ENCODE data around the gene FGF2.

FGF2 gene

DNA sequence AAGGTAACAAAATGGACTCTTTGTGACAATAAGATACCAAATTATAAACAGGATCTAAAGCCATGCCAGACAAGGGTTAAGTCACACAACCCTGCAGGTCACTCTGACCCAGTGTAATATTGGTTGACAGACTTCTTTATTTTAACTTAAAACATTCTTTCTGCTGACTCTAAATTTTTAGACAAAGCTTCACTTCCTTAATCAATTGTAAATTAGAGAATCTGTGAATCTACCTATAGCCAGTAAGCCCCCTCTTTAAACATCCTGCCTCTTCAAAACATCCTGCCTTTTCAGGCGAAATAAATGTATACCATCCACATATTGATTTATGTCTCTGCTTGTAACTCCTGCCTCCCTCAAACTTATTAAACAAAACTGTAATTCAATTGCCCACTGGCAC is 81.6 kb downstream of the FGF2 start:
- H3K27ac ChIP-seq (replicated peaks) = no peak overlapping the region
- no peak for DNase-seq (ENCODE audit: low read depth in 1 of 2, low spot score in 1 of 2)
- no peak overlapping the region for H3K4me3 ChIP-seq (replicated peaks; ENCODE audit: insufficient read depth, low read length)

DNA sequence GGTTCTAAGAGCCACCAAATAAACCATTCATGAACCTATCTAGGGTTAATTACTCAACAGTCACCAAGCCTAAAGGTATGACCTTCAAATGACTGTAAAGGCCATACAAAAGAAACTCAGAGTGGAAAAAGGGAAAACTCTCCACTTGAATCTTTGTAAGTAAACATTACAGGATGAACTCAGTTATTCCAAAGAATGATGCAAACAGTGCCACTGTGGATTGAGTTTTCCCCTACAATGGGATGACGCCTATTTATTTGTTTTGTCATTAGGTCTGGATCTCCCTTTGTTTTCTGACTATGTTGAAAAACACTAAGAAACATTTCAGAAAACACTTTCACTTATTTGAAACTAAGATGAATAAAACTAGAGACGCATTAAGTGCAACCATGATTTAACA is 83.1 kb downstream of the FGF2 start:
- Histone ChIP-seq H3K4me3 (replicated peaks; ENCODE audit: insufficient read depth, low read length) (no peak overlapping the region), H3K27me3 (ENCODE audit: insufficient read depth, poor library complexity, severe bottlenecking) (no peaks in the 10 kb centered on the region), H3K27ac (replicated peaks) (no peak overlapping the region)
- no peak for TF ChIP-seq POLR2AphosphoS5 (IDR thresholded peaks at IDR 0.05; ENCODE audit: low read depth)
- no peak for TF ChIP-seq GABPA (IDR thresholded peaks at IDR 0.05; ENCODE audit: low read depth)
- no peak for TF ChIP-seq CTCF (IDR thresholded peaks at IDR 0.05; ENCODE audit: insufficient read depth, low read length)
- DNase-seq (ENCODE audit: low read depth in 1 of 2, low spot score in 1 of 2) = no peak

More for the DNA sequence above, 81.6 kb downstream of the FGF2 start:
- no peaks in the 10 kb centered on the region for H3K27me3 ChIP-seq (ENCODE audit: insufficient read depth, poor library complexity, severe bottlenecking)
- TF ChIP-seq POLR2AphosphoS5 (IDR thresholded peaks at IDR 0.05; ENCODE audit: low read depth) (no peak), GABPA (IDR thresholded peaks at IDR 0.05; ENCODE audit: low read depth) (no peak), SPI1 (IDR thresholded peaks at IDR 0.05; ENCODE audit: borderline replicate concordance, low read depth) (no peak), CTCF (IDR thresholded peaks at IDR 0.05; ENCODE audit: insufficient read depth, low read length) (no peak)
- TF ChIP-seq, protein P1, sequence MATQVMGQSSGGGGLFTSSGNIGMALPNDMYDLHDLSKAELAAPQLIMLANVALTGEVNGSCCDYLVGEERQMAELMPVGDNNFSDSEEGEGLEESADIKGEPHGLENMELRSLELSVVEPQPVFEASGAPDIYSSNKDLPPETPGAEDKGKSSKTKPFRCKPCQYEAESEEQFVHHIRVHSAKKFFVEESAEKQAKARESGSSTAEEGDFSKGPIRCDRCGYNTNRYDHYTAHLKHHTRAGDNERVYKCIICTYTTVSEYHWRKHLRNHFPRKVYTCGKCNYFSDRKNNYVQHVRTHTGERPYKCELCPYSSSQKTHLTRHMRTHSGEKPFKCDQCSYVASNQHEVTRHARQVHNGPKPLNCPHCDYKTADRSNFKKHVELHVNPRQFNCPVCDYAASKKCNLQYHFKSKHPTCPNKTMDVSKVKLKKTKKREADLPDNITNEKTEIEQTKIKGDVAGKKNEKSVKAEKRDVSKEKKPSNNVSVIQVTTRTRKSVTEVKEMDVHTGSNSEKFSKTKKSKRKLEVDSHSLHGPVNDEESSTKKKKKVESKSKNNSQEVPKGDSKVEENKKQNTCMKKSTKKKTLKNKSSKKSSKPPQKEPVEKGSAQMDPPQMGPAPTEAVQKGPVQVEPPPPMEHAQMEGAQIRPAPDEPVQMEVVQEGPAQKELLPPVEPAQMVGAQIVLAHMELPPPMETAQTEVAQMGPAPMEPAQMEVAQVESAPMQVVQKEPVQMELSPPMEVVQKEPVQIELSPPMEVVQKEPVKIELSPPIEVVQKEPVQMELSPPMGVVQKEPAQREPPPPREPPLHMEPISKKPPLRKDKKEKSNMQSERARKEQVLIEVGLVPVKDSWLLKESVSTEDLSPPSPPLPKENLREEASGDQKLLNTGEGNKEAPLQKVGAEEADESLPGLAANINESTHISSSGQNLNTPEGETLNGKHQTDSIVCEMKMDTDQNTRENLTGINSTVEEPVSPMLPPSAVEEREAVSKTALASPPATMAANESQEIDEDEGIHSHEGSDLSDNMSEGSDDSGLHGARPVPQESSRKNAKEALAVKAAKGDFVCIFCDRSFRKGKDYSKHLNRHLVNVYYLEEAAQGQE (IDR thresholded peaks at IDR 0.05; ENCODE audit: insufficient replicate concordance, low read depth) = no peak

- Histone ChIP-seq H3K27me3 (ENCODE audit: insufficient read depth, poor library complexity, severe bottlenecking) (no peaks in the 10 kb centered on the region), H3K27ac (replicated peaks) (no peak overlapping the region), H3K4me3 (replicated peaks; ENCODE audit: insufficient read depth, low read length) (no peak overlapping the region)
- TF ChIP-seq SPI1 (IDR thresholded peaks at IDR 0.05; ENCODE audit: borderline replicate concordance, low read depth) (no peak), CTCF (IDR thresholded peaks at IDR 0.05; ENCODE audit: insufficient read depth, low read length) (no peak), POLR2AphosphoS5 (IDR thresholded peaks at IDR 0.05; ENCODE audit: low read depth) (no peak), GABPA (IDR thresholded peaks at IDR 0.05; ENCODE audit: low read depth) (no peak)
- TF ChIP-seq, protein P1 (IDR thresholded peaks at IDR 0.05; ENCODE audit: insufficient replicate concordance, low read depth) = no peak
- no peak for DNase-seq (ENCODE audit: low read depth in 1 of 2, low spot score in 1 of 2)
Observed at GRCh38 chr4:122911588-122911987, 85.0 kb downstream of the FGF2 start.

All from HL-60 (cell line).